Mononuclear cell (primary cell): Measurements from ENCODE around the gene KCNA10. TPM values are rescaled to one million over a fixed set of nuclear protein-coding genes. Genes with fewer than 3 reads are reported as not detected.

ENCODE experiments used
- H3K27me3 ChIP-seq: 2 replicates; pipeline ENCODE4 v1.6.0; 2011; ENCODE audit warnings: low read length, control low read depth; ENCODE audit not compliant: insufficient read depth
- H3K4me1 ChIP-seq: 2 replicates; pipeline ENCODE4 v1.5.1; 2011; ENCODE audit warnings: mild to moderate bottlenecking, low read length, control low read depth; ENCODE audit not compliant: insufficient read depth
- H3K4me3 ChIP-seq: 2 replicates; pipeline ENCODE4 v1.5.1; 2011; ENCODE audit warnings: mild to moderate bottlenecking, low read length, moderate library complexity
- H3K9me3 ChIP-seq: 2 replicates; pipeline ENCODE4 v1.5.1; 2011; ENCODE audit warnings: low read depth, mild to moderate bottlenecking, control low read depth, low read length
- total RNA-seq: library from RNA; depleted of rRNA; stranded (reverse); fragments of >200 nt; gene quantifications from one replicate; pipeline ENCODE4 v1.2.3, GENCODE V29; 2012

The KCNA10 gene
- total RNA-seq, 1 donor, result not detected

DNA sequence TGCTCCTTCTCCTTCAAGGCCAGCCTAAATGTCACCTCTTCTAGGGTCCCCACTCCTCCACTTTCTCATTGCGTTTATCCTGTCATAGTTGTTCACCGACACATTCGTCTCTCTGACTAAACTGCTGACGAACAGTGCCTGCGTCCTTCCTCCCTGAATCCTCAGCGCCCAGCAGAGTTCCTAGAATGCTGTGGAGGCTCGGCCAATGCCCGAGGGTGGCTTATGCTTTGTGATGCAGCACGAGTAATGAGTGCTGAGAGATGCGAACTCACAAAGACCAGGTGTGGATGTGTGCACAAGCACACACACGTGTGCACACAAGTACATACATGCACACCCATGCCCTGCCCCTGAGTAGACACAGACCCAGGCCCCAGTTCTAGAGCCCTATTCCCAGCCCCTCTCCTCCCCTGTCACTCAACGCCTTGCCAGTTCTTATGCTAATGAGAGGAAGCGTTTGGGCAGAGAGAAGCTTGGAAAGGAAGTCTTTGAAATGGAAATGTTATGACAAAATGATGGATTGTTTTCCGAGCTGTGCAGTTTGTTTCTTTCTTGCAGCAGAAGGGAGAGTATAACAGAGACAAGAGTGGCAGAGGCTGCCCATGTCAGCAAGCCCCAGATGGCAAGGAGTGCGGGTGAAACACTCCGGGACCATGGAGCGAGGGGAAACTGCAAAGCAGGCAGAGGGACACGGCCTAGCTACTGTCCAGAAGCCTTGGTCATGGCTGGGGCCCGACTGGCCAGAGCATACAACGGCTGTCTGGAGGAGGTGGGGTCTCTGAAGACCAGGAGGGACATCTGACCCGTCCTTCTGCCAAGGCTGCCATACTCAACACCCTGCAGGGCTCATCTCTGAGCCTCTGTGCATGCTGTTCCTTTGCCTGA lies 24.2 kb downstream of the KCNA10 start:
- Histone ChIP-seq H3K27me3 (no peaks in the 10 kb centered on the region), H3K4me3 (no peak overlapping the region), H3K4me1 (no peaks in the 10 kb centered on the region), H3K9me3 (no peaks in the 10 kb centered on the region)

DNA sequence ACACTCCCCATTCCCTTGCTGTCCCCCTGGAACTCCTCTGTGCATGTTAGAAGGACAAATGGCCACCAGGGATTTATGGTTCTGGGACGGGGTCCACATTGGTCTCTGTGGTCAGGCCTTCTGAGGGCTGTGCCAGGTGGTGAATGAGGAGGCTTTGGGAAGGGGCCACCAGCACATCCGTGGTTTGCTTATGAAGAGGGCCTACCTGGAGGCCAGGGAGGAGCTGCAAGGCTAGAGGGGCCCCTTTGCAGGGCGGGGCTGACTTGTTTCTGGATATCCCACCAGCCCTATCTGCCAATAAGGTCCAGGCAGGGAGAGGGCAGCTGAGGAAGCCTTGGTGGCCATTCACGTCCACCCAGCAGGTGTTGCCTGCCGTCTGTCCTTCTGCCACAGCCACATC lies 24.9 kb downstream of the KCNA10 start:
- no peak overlapping the region for H3K4me3 ChIP-seq
- H3K27me3 ChIP-seq, result no peaks in the 10 kb centered on the region
- H3K9me3 ChIP-seq, result no peaks in the 10 kb centered on the region
- no peaks in the 10 kb centered on the region for H3K4me1 ChIP-seq

- Histone ChIP-seq H3K4me1 (no peaks in the 10 kb centered on the region), H3K9me3 (no peaks in the 10 kb centered on the region), H3K4me3 (no peak overlapping the region), H3K27me3 (no peaks in the 10 kb centered on the region)
Observed at GRCh38 chr1:110493059-110493699, 25.8 kb downstream of the KCNA10 start.

DNA sequence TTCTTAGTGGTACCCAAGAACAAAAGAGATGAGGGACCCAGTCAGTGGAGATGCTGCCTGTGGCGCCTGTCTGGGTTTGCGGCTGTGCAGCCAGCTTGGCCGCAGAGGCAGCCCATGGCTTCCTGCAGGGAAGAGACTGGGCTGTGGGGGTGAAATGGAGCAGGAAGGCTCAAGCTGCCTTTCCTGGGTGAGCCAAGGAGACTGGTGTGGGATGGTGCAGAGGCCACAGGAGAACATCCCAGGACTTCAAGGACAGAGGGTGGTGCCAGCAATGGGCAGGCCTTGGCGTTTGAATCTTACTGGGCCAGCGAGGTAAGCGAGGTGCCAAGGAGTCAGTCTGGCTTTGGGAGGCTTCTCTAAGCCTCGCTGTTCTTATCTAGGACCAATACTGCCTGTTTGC lies 26.4 kb downstream of the KCNA10 start:
- H3K4me1 ChIP-seq, result no peaks in the 10 kb centered on the region
- no peaks in the 10 kb centered on the region for H3K27me3 ChIP-seq
- H3K4me3 ChIP-seq, result no peak overlapping the region
- H3K9me3 ChIP-seq, result no peaks in the 10 kb centered on the region

- no peaks in the 10 kb centered on the region for H3K9me3 ChIP-seq
- no peaks in the 10 kb centered on the region for H3K4me1 ChIP-seq
- no peaks in the 10 kb centered on the region for H3K27me3 ChIP-seq
- no peak overlapping the region for H3K4me3 ChIP-seq
Observed at GRCh38 chr1:110490791-110491451, 28.1 kb downstream of the KCNA10 start.

GRCh38 chr1:110489973-110490542 lies 28.9 kb downstream of the KCNA10 start:
- H3K27me3 ChIP-seq, result no peaks in the 10 kb centered on the region
- no peak overlapping the region for H3K4me3 ChIP-seq
- H3K9me3 ChIP-seq, result no peaks in the 10 kb centered on the region
- no peaks in the 10 kb centered on the region for H3K4me1 ChIP-seq

GRCh38 chr1:110489406-110489805 lies 29.6 kb downstream of the KCNA10 start:
- Histone ChIP-seq H3K27me3 (no peaks in the 10 kb centered on the region), H3K4me3 (no peak overlapping the region), H3K9me3 (no peaks in the 10 kb centered on the region), H3K4me1 (no peaks in the 10 kb centered on the region)

GRCh38 chr1:110488867-110489266 lies 30.1 kb downstream of the KCNA10 start:
- Histone ChIP-seq H3K4me1 (no peaks in the 10 kb centered on the region), H3K9me3 (no peaks in the 10 kb centered on the region), H3K4me3 (no peak overlapping the region), H3K27me3 (no peaks in the 10 kb centered on the region)

- Histone ChIP-seq H3K4me3 (no peak overlapping the region), H3K9me3 (no peaks in the 10 kb centered on the region), H3K27me3 (no peaks in the 10 kb centered on the region), H3K4me1 (no peaks in the 10 kb centered on the region)
Observed at GRCh38 chr1:110488161-110488560, 30.8 kb downstream of the KCNA10 start.

DNA sequence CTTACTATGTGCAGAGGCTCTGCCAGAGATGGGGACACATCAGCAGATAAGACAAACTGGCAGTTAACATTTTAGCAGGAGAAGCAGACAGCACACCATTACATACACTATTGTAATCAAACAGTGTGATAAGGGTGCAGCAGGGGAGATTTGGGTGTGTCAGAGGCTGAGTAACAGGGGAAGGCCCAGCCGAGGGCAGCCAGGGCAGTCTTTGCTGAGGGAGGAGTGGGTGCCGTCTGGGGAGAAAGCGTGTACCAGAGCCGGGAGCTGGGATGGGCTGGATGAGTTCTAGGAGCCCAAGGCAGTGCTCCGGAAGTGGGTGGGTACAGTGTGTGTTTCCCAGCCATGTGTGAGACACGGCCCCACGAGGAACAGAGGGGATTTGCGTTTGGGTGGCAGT lies 31.2 kb downstream of the KCNA10 start:
- Histone ChIP-seq H3K4me3 (no peak overlapping the region), H3K27me3 (no peaks in the 10 kb centered on the region), H3K9me3 (no peaks in the 10 kb centered on the region), H3K4me1 (no peaks in the 10 kb centered on the region)

DNA sequence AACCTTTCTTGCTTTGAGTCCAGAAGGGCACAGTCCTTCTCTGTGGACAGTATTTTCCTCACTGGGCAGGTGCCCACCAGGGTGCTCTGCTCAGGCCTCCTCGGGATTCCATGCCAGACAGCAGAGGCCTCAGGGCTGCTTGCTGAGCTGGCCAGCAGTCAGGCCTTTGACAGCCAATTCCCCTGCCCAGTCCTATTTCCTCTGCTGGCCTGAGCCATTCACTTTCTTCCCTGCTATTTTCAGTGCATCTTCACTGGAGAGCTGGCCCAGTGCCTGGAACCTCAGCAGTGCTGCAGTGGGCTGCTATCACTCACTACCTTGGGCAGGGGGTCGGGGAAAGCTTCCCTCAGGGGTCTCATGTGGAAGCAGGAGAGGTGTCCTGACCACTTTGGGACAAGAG lies 33.2 kb downstream of the KCNA10 start:
- H3K9me3 ChIP-seq, result no peaks in the 10 kb centered on the region
- H3K4me1 ChIP-seq, result no peaks in the 10 kb centered on the region
- H3K4me3 ChIP-seq, result no peak overlapping the region
- no peaks in the 10 kb centered on the region for H3K27me3 ChIP-seq

GRCh38 chr1:110484801-110485200 lies 34.2 kb downstream of the KCNA10 start:
- no peaks in the 10 kb centered on the region for H3K27me3 ChIP-seq
- H3K9me3 ChIP-seq, result no peaks in the 10 kb centered on the region
- no peak overlapping the region for H3K4me3 ChIP-seq
- H3K4me1 ChIP-seq, result no peaks in the 10 kb centered on the region

- no peak overlapping the region for H3K4me3 ChIP-seq
- no peaks in the 10 kb centered on the region for H3K27me3 ChIP-seq
- no peaks in the 10 kb centered on the region for H3K4me1 ChIP-seq
- H3K9me3 ChIP-seq, result no peaks in the 10 kb centered on the region
Observed at GRCh38 chr1:110483308-110483685, 35.7 kb downstream of the KCNA10 start.

DNA sequence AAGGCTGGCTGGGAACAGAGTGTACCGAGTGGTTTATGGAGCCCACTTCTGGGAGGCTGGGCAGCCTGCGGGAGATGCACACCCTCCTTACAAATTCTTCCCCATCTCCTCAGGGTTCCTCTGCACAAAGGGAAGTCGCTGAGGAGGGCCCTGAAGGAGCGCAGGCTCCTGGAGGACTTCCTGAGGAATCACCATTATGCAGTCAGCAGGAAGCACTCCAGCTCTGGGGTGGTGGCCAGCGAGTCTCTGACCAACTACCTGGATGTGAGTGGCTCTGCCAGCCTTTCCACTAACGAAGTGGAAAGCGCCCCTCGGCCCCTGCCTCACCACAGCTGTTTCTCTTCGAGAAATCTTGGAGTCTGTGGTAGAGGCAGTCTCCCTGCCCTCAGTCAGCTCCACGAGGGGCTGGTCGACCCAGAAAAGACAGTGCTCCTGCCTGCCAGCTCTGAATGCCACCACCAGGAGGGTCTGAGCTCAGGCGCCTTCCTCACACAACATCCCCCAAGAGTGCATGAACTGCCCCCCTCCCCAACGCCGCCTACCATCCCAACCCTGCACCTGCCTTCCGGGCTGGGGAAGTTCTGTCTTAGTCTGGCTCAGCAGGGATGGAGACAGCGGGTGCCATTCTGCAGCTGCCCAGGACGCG lies 36.2 kb downstream of the KCNA10 start:
- H3K4me1 ChIP-seq, result no peaks in the 10 kb centered on the region
- H3K4me3 ChIP-seq, result no peak overlapping the region
- H3K9me3 ChIP-seq, result no peaks in the 10 kb centered on the region
- H3K27me3 ChIP-seq, result no peaks in the 10 kb centered on the region
